GM23248 (cell line): ENCODE data around the gene HIGD2A.

Source experiments
- EZH2 ChIP-seq: fragments of 200-600 bp; sonication (generic); IDR thresholded peaks from 2 replicates; pipeline ENCODE4 v1.6.1; 2018; ENCODE audit warnings: antibody characterized with exemption, mild to moderate bottlenecking; ENCODE audit not compliant: insufficient read depth, poor library complexity, severe bottlenecking
- EZH2phosphoT487 ChIP-seq: fragments of 200-600 bp; sonication (generic); IDR thresholded peaks from 2 replicates; pipeline ENCODE4 v1.6.1; 2018; ENCODE audit warnings: antibody characterized with exemption, moderate library complexity, mild to moderate bottlenecking, low read depth; ENCODE audit not compliant: insufficient read depth

- TF ChIP-seq EZH2phosphoT487 (no peak), EZH2 (no peak)
These were observed 26.4 kb upstream of the HIGD2A start for GRCh38 chr5:176362233-176362490.
